PC-3 (cell line): Measurements from ENCODE around the gene PRSS38.

Source experiments
- EZH2phosphoT487 ChIP-seq: fragments of 300-600 bp; sonication (generic); IDR thresholded peaks from 2 replicates; pipeline ENCODE4 v1.6.1; 2018; ENCODE audit warnings: mild to moderate bottlenecking, antibody characterized with exemption, low read length, borderline replicate concordance
- TF ChIP-seq, protein P1 (sequence below): fragments of 300-600 bp; sonication (generic); conservative IDR thresholded peaks from 2 replicates; pipeline ENCODE4 v1.5.1; 2017; ENCODE audit warnings: antibody characterized with exemption, low read depth, mild to moderate bottlenecking, low read length

DNA sequence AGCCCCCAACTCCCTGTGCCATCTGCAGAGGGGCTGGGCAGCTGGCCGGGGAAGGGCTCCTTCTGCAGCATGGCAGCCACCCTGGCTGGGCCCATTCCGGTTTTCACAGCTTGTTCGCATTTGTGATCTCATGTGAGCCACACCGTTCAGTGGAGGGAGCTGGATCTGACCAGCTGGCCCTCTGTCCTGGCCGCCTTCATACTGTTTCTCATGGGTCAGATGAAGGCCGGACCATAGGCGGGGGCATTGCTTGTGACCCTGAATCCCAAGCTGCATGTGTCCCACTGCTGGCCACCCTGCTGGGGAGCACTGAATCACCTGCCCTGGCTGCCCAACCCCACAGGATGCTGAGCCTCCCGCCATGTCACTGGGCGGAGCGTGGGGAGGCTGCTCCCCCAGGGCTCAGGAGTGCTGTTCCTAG is 36.4 kb upstream of the PRSS38 start:
- TF ChIP-seq, protein P1, sequence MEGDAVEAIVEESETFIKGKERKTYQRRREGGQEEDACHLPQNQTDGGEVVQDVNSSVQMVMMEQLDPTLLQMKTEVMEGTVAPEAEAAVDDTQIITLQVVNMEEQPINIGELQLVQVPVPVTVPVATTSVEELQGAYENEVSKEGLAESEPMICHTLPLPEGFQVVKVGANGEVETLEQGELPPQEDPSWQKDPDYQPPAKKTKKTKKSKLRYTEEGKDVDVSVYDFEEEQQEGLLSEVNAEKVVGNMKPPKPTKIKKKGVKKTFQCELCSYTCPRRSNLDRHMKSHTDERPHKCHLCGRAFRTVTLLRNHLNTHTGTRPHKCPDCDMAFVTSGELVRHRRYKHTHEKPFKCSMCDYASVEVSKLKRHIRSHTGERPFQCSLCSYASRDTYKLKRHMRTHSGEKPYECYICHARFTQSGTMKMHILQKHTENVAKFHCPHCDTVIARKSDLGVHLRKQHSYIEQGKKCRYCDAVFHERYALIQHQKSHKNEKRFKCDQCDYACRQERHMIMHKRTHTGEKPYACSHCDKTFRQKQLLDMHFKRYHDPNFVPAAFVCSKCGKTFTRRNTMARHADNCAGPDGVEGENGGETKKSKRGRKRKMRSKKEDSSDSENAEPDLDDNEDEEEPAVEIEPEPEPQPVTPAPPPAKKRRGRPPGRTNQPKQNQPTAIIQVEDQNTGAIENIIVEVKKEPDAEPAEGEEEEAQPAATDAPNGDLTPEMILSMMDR: no peak
- no peak for TF ChIP-seq EZH2phosphoT487
